PC-9 (cell line): ENCODE measurements around the gene KIF6. TPM values are rescaled to one million over a fixed set of nuclear protein-coding genes. Genes with fewer than 3 reads are reported as not detected.

ENCODE experiments used
- BruUV-seq: library from RNA; stranded (reverse); fragments of 400-500 nt; replicated peaks from 2 replicates; lab custom pipeline; 2021; lab: Mats Ljungman, UMichigan
- CTCF ChIA-PET: fragments of 300-600 bp; sonication (Branson Sonifier 250); formaldehyde crosslinking; loops from one replicate; lab custom pipeline; 2022; ENCODE audit warnings: antibody characterized with exemption; lab: Charles Lee
- POLR2A ChIA-PET: fragments of 300-600 bp; sonication (Branson Sonifier 250); formaldehyde crosslinking; loops from one replicate; lab custom pipeline; 2022; ENCODE audit warnings: antibody characterized with exemption; ENCODE audit not compliant: unreplicated experiment; lab: Charles Lee
- DNase-seq, 2 experiments: peaks; one replicate each; pipeline versions ENCODE4 v3.0.0 to v3.0.0-alpha.2; 2015 to 2022; ENCODE audit warnings: mixed read lengths in 1 of 2
- H2AFZ ChIP-seq: fragments of 200-600 bp; sonication (generic); 2 replicates; pipeline ENCODE4 v1.8.1; 2017; ENCODE audit warnings: antibody characterized with exemption
- H3F3A ChIP-seq: fragments of 200-600 bp; sonication (generic); 2 replicates; pipeline ENCODE4 v1.8.1; 2017; ENCODE audit warnings: antibody characterized with exemption, mild to moderate bottlenecking, low read depth; ENCODE audit not compliant: insufficient read depth
- H3K27ac ChIP-seq: fragments of 200-600 bp; sonication (generic); 2 replicates; pipeline ENCODE4 v1.6.1; 2016; ENCODE audit warnings: mixed run types
- H3K27me3 ChIP-seq: fragments of 200-600 bp; sonication (generic); 2 replicates; pipeline ENCODE4 v1.6.1; 2016; ENCODE audit warnings: low read depth, mixed run types; ENCODE audit not compliant: insufficient read depth
- H3K36me3 ChIP-seq: fragments of 200-600 bp; sonication (generic); 2 replicates; pipeline ENCODE4 v1.6.1; 2016; ENCODE audit warnings: low read depth, mixed run types
- H3K4me1 ChIP-seq: fragments of 200-600 bp; sonication (generic); replicated peaks from 2 replicates; pipeline ENCODE4 v1.6.1; 2016; ENCODE audit warnings: mixed run types; ENCODE audit not compliant: insufficient read depth
- H3K4me2 ChIP-seq: fragments of 200-600 bp; sonication (generic); 2 replicates; pipeline ENCODE4 v1.6.1; 2017; ENCODE audit warnings: mixed run types
- H3K4me3 ChIP-seq: fragments of 200-600 bp; sonication (generic); 2 replicates; pipeline ENCODE4 v1.6.1; 2016; ENCODE audit warnings: mixed run types
- H3K79me2 ChIP-seq: fragments of 200-600 bp; sonication (generic); 2 replicates; pipeline ENCODE4 v1.6.1; 2017; ENCODE audit warnings: low read depth, mixed run types
- H3K9me2 ChIP-seq: fragments of 200-600 bp; sonication (generic); 2 replicates; pipeline ENCODE4 v1.8.1; 2017; ENCODE audit warnings: mild to moderate bottlenecking; ENCODE audit not compliant: insufficient read depth
- H3K9me3 ChIP-seq: fragments of 200-600 bp; sonication (generic); 2 replicates; pipeline ENCODE4 v1.8.1; 2016; ENCODE audit warnings: low read depth; ENCODE audit not compliant: insufficient read depth
- H4K20me1 ChIP-seq: fragments of 200-600 bp; sonication (generic); 2 replicates; pipeline ENCODE4 v1.8.1; 2017; ENCODE audit not compliant: insufficient read depth
- EZH2 ChIP-seq: fragments of 200-600 bp; sonication (generic); IDR thresholded peaks from 2 replicates; pipeline ENCODE4 v1.8.0; 2017; ENCODE audit warnings: antibody characterized with exemption, low read depth
- intact Hi-C: fragments of 100-400 bp; cut with micrococcal nuclease; formaldehyde crosslinking; loops from one replicate; pipeline ENCODE4 v1.10.0; 2022; ENCODE audit not compliant: unreplicated experiment
- total RNA-seq: library from RNA; stranded (reverse); gene quantifications from 2 replicates; pipeline ENCODE4 v1.2.3, GENCODE V29; 2021
- TF ChIP-seq, protein P1 (sequence below): fragments of 200-600 bp; sonication (generic); conservative IDR thresholded peaks from 2 replicates; pipeline ENCODE4 v1.6.1; 2017; ENCODE audit warnings: mixed run types, antibody characterized with exemption, mild to moderate bottlenecking, moderate library complexity

The KIF6 gene
- total RNA-seq, 1 experiment from 2014 or later: not detected

DNA sequence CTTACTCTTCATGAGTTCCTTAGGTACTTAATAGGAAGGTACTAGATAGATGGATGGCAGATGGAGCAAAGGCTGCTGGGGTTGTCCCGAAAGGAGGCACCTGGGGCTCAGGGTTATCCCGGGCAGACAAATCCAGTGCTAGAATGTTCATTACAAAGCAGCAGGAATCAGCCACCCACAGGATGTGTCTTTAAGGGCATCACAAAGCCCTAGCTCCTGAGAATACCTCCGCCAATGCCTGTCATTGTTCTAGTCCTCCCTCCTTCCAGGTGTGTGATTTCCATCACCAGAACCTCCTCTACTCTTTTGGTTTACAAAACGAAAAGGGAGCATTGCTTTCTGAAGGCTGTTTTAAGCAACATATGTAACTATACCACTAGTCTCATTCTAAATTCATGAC is 138.1 kb downstream of the KIF6 start:
- BruUV-seq: no TSS peak
- CTCF ChIA-PET: no interaction called here
- Histone ChIP-seq H3K4me3 (no peak overlapping the region), H3K27me3 (peaks cover 17% of the 10 kb centered on the region; the same call in 1 of the 2 replicates), H4K20me1 (no peaks in the 10 kb centered on the region), H3K4me1 (no peaks in the 10 kb centered on the region), H3K79me2 (no peaks in the 10 kb centered on the region), H2AFZ (no peak overlapping the region), H3F3A (no peaks in the 10 kb centered on the region), H3K36me3 (no peaks in the 10 kb centered on the region), H3K9me2 (no peaks in the 10 kb centered on the region), H3K9me3 (no peaks in the 10 kb centered on the region), H3K27ac (no peak overlapping the region), H3K4me2 (no peak overlapping the region)
- TF ChIP-seq, protein P1, sequence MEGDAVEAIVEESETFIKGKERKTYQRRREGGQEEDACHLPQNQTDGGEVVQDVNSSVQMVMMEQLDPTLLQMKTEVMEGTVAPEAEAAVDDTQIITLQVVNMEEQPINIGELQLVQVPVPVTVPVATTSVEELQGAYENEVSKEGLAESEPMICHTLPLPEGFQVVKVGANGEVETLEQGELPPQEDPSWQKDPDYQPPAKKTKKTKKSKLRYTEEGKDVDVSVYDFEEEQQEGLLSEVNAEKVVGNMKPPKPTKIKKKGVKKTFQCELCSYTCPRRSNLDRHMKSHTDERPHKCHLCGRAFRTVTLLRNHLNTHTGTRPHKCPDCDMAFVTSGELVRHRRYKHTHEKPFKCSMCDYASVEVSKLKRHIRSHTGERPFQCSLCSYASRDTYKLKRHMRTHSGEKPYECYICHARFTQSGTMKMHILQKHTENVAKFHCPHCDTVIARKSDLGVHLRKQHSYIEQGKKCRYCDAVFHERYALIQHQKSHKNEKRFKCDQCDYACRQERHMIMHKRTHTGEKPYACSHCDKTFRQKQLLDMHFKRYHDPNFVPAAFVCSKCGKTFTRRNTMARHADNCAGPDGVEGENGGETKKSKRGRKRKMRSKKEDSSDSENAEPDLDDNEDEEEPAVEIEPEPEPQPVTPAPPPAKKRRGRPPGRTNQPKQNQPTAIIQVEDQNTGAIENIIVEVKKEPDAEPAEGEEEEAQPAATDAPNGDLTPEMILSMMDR: no peak
- TF ChIP-seq EZH2: no peak
- intact Hi-C loops: no loop called here
- no peak for DNase-seq
- POLR2A ChIA-PET: no interaction called here

DNA sequence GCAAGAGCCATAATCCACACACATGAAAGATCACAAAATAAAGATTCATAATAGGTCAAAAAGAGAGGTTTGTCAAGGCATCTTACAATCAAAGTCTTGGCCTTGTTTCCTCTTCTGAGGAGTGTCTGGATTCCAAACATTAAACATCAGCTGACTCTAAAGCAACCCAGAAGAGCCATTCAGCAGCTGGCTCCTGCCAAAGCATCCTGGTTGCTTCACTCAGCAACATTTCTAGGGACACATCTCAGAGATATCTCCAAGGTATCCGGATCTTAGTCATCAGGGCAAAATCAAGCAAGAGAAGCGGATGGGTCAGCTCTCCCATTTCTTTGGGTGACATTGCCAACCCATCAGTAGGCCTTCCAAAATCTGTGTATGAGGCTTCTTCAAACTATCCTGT is 139.6 kb downstream of the KIF6 start:
- Histone ChIP-seq H3K36me3 (no peaks in the 10 kb centered on the region), H3K4me3 (no peak overlapping the region), H3K4me2 (no peak overlapping the region), H3K27me3 (peaks cover 15% of the 10 kb centered on the region; the same call in 1 of the 2 replicates), H3K9me3 (no peaks in the 10 kb centered on the region), H3K27ac (no peak overlapping the region), H3K79me2 (no peaks in the 10 kb centered on the region), H3F3A (no peaks in the 10 kb centered on the region), H4K20me1 (no peaks in the 10 kb centered on the region), H3K9me2 (no peaks in the 10 kb centered on the region), H2AFZ (no peak overlapping the region), H3K4me1 (no peaks in the 10 kb centered on the region)
- BruUV-seq: no TSS peak
- intact Hi-C loops: no loop called here
- POLR2A ChIA-PET: no interaction called here
- no peak for DNase-seq
- CTCF ChIA-PET: no interaction called here
- TF ChIP-seq EZH2: no peak
- TF ChIP-seq, protein P1: no peak

DNA sequence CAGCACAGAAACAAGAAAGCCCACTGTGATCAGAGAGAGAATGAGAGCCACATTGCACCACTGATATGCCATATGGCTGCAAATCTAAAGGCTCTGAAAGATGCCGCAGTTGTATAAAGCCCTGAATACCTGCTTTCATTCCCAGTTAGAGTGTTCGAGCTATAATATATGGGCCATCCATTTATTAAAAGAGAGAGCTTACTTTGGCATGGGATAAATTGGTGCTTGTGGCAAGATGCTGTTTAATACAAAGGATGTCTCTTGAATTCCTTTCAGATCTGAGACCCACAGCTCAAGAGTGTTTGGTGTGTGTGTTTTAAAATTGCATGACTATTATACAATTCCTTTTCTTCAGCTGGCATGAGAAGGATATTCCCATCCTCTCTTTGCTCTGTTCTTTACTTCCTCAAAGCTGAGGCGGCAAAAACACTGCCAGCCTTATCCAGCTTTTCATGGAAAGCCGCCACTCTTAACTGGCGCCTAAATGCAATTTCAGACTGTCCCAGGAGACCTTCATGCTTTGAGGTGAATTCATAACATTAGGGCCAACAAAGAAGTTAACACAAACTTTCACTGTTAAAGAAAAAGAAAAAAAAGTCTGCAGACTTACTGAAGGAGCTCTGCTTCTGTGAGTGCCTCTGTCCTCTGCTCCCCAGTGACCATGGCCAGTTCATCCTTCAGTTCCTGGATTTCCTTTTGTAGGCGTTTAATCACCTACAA is 147.6 kb downstream of the KIF6 start:
- no peaks in the 10 kb centered on the region for H4K20me1 ChIP-seq
- ChIA-PET CTCF (no interaction called here), POLR2A (no interaction called here)
- no peak overlapping the region for H3K4me3 ChIP-seq
- DNase-seq: no peak
- H3K9me3 ChIP-seq: no peaks in the 10 kb centered on the region
- H3K4me1 ChIP-seq: no peaks in the 10 kb centered on the region
- H3K27me3 ChIP-seq: peaks cover 48% of the 10 kb centered on the region
- no peak overlapping the region for H3K27ac ChIP-seq
- H3K36me3 ChIP-seq: no peaks in the 10 kb centered on the region
- no peak overlapping the region for H2AFZ ChIP-seq
- TF ChIP-seq, protein P1: no peak
- no peak for TF ChIP-seq EZH2
- no peak overlapping the region for H3K4me2 ChIP-seq
- no peaks in the 10 kb centered on the region for H3K9me2 ChIP-seq
- H3F3A ChIP-seq: no peaks in the 10 kb centered on the region
- no TSS peak for BruUV-seq
- no peaks in the 10 kb centered on the region for H3K79me2 ChIP-seq
- intact Hi-C loops: no loop called here
